ENCODE results near the gene PPP3CA.
"Not testable (repeated sequence)": the region's sequence is repeated elsewhere in the genome, so short reads cannot be mapped to it uniquely, and the experiment has no call there.

Gene PPP3CA

GRCh38 chr4:101131058-101131457 is 216.3 kb downstream of the PPP3CA start:
- not testable (repeated sequence) for DNase-seq

GRCh38 chr4:101128898-101129297 is 218.4 kb downstream of the PPP3CA start:
- DNase-seq = not testable (repeated sequence)

- no peak for DNase-seq
Measured at GRCh38 chr4:101128473-101128872, 218.9 kb downstream of the PPP3CA start.

- no peak for DNase-seq
Measured at GRCh38 chr4:101127176-101127790, 220.0 kb downstream of the PPP3CA start.

GRCh38 chr4:101126059-101126458 is 221.3 kb downstream of the PPP3CA start:
- DNase-seq = no peak

- DNase-seq = no peak
Measured at GRCh38 chr4:101125045-101125942, 222.0 kb downstream of the PPP3CA start.

GRCh38 chr4:101123231-101123630 is 224.1 kb downstream of the PPP3CA start:
- no peak for DNase-seq

- DNase-seq = no peak
Measured at GRCh38 chr4:101122019-101122418, 225.3 kb downstream of the PPP3CA start.

- DNase-seq = no peak
Measured at GRCh38 chr4:101119141-101119540, 228.2 kb downstream of the PPP3CA start.

- DNase-seq = no peak
Measured at GRCh38 chr4:101118617-101119016, 228.7 kb downstream of the PPP3CA start.

- DNase-seq = no peak
Measured at GRCh38 chr4:101115887-101116286, 231.4 kb downstream of the PPP3CA start.

GRCh38 chr4:101114936-101115372 is 232.4 kb downstream of the PPP3CA start:
- DNase-seq = no peak

GRCh38 chr4:101104312-101105052 is 242.8 kb downstream of the PPP3CA start:
- DNase-seq = no peak

- no peak for DNase-seq
Measured at GRCh38 chr4:101103381-101104142, 243.8 kb downstream of the PPP3CA start.

GRCh38 chr4:101102114-101102742 is 245.1 kb downstream of the PPP3CA start:
- DNase-seq = no peak

GRCh38 chr4:101101072-101101471 is 246.3 kb downstream of the PPP3CA start:
- no peak for DNase-seq

GRCh38 chr4:101098666-101099400 is 248.5 kb downstream of the PPP3CA start:
- no peak for DNase-seq

GRCh38 chr4:101092609-101093008 is 254.7 kb downstream of the PPP3CA start:
- DNase-seq = not testable (repeated sequence)

GRCh38 chr4:101089168-101089567 is 258.2 kb downstream of the PPP3CA start:
- no peak for DNase-seq

- DNase-seq = no peak
Measured at GRCh38 chr4:101086801-101087586, 260.3 kb downstream of the PPP3CA start.

- no peak for DNase-seq
Measured at GRCh38 chr4:101083131-101083530, 264.2 kb downstream of the PPP3CA start.
